Measurements from ENCODE around the gene ZNF132. TPM values are rescaled to one million over a fixed set of nuclear protein-coding genes. Genes with fewer than 3 reads are reported as not detected.

Gene ZNF132
- total and polyA plus RNA-seq, 9 of the 15 experiments (the other 6 are each of a cell fraction or from before 2014, with no cell fraction given): 0.03 to 0.42 (median 0.10) TPM; not detected in 5

DNA sequence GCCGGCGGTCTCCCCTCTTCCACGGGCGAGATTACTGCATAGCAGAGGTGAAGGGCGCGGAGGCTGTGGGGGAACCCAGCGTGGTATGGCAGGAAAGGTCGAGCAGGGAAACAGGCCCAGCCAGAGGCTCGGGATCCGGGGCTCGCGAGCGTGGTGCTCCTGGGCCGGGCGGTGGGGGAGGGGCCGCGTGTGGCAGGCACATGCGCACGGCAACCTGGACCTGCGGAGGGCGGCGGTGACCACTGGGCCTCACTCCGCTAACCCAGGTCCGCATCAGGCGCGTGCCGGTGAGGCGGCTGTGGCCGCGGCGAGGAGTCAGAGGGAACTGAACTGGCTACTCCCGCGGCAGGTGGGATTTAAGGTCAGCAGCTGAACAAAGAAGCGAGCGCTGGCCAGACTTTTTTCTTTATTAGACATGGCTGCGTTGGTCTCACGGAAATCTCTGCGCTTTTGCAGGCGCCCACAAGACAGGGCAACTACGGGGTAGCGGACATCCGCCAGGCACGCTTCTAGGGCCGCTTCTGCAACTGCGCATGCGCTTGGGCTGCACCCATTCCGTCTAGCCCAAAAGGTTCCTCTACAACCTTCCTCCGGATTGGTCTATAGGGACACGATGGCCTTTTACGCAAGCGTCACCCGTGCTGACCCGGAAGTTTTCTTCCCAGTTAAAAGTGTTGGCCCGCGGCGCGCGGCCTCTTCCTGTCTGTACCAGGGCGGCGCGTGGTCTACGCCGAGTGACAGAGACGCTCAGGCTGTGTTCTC is 53.2 kb downstream of the ZNF132 start, which contains the start of gene RPS5 (continued):
- TF ChIP-seq, protein P1, sequence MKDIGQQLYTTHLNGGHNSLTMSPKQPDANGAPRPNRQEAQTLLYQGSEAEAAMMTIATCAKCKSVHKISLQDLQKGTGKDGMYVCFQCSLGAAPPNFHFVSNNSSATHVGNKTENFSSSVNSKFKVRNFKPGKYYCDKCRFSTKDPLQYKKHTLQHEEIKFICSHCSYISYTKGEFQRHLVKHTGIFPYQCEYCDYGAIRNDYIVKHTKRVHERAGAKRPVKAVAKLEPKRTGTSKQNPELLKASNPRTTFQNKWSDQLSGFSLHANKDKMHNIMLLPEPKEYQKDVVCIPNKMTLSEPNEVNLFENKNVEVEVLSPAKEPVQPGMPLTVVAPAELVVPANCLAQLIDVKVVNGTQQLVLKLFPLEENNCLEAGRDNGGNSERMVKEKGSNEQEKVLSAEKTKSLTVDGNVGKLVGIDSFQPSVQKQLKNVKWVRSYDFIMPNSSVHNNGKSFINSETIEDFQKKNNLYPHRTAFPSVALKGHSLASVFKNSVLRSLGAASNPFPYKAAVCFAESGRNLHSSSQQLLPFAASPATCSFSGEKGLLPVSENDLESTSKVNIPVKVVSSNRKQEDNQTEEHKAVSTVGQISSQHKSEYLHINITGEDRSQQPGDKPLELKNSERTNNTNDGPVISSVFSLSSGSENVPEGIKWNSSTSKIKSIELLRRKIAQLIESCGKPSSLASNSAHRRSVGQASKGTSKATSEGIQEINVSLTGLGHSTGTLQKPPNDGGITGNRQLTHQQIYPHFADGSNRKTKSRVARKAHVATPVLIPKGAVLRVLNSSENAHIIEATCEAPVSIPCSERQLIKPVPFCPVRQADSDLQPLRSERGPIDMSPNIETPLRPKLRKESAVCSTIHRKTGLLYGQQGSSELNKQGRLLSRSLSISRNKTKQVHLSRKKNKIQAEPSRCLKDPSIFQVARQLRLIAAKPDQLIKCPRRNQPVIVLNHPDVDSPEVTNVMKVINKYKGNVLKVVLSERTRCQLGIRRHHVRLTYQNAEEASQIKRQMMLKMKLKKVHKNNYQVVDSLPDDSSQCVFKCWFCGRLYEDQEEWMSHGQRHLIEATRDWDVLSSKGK (CRISPR knock-in tag; IDR thresholded peaks at IDR 0.05): no peak
- TF ChIP-seq SP1 (CRISPR knock-in tag; IDR thresholded peaks at IDR 0.05): no peak; the same call in 1 of the 2 replicates
- TF ChIP-seq ZNF699 (CRISPR knock-in tag; IDR thresholded peaks at IDR 0.05; ENCODE audit: insufficient replicate concordance): no peak
- TF ChIP-seq, protein P2, sequence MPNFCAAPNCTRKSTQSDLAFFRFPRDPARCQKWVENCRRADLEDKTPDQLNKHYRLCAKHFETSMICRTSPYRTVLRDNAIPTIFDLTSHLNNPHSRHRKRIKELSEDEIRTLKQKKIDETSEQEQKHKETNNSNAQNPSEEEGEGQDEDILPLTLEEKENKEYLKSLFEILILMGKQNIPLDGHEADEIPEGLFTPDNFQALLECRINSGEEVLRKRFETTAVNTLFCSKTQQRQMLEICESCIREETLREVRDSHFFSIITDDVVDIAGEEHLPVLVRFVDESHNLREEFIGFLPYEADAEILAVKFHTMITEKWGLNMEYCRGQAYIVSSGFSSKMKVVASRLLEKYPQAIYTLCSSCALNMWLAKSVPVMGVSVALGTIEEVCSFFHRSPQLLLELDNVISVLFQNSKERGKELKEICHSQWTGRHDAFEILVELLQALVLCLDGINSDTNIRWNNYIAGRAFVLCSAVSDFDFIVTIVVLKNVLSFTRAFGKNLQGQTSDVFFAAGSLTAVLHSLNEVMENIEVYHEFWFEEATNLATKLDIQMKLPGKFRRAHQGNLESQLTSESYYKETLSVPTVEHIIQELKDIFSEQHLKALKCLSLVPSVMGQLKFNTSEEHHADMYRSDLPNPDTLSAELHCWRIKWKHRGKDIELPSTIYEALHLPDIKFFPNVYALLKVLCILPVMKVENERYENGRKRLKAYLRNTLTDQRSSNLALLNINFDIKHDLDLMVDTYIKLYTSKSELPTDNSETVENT (CRISPR knock-in tag; IDR thresholded peaks at IDR 0.05): peak; percentile 47; the same call in 1 of the 2 replicates
- TF ChIP-seq HMG20B (CRISPR knock-in tag; IDR thresholded peaks at IDR 0.05): no peak
- TF ChIP-seq, protein P3, sequence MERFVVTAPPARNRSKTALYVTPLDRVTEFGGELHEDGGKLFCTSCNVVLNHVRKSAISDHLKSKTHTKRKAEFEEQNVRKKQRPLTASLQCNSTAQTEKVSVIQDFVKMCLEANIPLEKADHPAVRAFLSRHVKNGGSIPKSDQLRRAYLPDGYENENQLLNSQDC (CRISPR knock-in tag; IDR thresholded peaks at IDR 0.05): no peak
- no peak for TF ChIP-seq TSC22D4 (tag; IDR thresholded peaks at IDR 0.05)
- TF ChIP-seq, protein P4, sequence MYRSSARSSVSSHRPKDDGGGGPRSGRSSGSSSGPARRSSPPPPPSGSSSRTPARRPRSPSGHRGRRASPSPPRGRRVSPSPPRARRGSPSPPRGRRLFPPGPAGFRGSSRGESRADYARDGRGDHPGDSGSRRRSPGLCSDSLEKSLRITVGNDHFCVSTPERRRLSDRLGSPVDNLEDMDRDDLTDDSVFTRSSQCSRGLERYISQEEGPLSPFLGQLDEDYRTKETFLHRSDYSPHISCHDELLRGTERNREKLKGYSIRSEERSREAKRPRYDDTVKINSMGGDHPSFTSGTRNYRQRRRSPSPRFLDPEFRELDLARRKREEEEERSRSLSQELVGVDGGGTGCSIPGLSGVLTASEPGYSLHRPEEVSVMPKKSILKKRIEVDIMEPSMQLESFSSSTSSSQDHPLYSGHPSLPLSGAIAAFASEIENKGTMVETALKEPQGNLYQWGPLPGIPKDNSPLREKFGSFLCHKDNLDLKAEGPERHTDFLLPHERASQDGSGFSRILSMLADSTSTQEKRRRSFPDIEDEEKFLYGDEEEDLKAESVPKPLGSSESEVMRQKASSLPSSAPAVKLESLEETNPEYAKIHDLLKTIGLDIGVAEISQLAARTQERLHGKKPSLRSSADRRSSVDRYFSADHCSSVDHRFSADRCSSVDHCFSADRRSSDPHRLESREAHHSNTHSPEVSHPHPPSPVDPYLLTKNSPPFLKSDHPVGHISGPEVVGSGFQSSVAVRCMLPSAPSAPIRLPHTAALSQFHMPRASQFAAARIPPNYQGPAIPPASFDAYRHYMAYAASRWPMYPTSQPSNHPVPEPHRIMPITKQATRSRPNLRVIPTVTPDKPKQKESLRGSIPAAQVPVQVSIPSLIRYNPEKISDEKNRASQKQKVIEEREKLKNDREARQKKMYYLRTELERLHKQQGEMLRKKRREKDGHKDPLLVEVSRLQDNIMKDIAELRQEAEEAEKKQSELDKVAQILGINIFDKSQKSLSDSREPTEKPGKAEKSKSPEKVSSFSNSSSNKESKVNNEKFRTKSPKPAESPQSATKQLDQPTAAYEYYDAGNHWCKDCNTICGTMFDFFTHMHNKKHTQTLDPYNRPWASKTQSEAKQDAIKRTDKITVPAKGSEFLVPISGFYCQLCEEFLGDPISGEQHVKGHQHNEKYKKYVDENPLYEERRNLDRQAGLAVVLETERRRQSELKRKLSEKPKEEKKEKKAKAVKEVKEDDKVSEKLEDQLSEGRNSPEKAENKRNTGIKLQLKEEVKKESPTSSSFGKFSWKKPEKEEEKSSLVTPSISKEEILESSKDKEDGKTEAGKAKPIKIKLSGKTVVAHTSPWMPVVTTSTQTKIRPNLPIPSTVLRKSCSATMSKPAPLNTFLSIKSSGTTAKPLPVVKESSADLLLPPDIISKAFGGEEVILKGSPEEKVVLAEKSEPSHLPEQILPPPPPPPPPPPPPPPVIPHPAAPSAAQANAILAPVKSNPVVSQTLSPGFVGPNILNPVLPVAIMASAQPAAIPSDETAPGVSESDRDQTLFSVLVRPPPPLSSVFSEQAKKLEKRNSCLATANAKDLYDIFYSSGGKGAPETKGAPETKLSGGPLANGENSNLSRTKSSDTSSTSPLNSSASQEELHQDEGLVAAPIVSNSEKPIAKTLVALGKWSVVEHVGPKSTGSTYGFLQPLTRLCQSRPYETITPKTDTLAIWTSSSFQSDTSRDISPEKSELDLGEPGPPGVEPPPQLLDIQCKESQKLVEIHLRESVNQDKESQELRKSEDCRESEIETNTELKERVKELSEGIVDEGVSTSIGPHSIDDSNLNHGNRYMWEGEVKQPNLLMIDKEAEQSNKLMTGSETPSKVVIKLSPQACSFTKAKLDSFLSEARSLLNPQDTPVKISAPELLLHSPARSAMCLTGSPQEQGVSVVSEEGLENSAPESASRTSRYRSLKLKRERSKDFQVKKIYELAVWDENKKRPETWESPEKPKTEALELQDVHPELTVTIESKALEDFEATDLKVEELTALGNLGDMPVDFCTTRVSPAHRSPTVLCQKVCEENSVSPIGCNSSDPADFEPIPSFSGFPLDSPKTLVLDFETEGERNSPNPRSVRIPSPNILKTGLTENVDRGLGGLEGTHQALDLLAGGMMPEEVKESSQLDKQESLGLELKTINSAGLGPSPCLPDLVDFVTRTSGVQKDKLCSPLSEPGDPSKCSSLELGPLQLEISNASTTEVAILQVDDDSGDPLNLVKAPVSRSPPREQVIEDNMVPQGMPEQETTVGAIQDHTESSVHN (IDR thresholded peaks at IDR 0.05; ENCODE audit: borderline replicate concordance in 1 of 2, low read depth in 1 of 2): no peak
- TF ChIP-seq POLR2G (IDR thresholded peaks at IDR 0.05; ENCODE audit: low read depth, low read length): peak; percentile 96
- no peak for TF ChIP-seq CAMTA2 (CRISPR knock-in tag; conservative IDR thresholded peaks at IDR 0.05)
- peak; percentile 4; the same call in 1 of the 2 replicates for TF ChIP-seq ZBTB7A (IDR thresholded peaks at IDR 0.05; ENCODE audit: borderline replicate concordance, control insufficient read depth, low read depth, low read length)

Measured in K562 (cell line).